CD4-positive, alpha-beta T cell treated with Interleukin-1 beta for 1 hour (primary cell): ENCODE results near the gene PDE1C.

Experiments used
- DNase-seq, 2 donors: peaks; one replicate each; pipeline ENCODE4 v3.0.0-alpha.2; 2020 to 2022

PDE1C gene

GRCh38 chr7:31935124-31936054, 134.8 kb downstream of the PDE1C start:
- DNase-seq, result no peak

GRCh38 chr7:31934551-31934950, 135.7 kb downstream of the PDE1C start:
- DNase-seq, result no peak

GRCh38 chr7:31933481-31933880, 136.7 kb downstream of the PDE1C start:
- no peak for DNase-seq

GRCh38 chr7:31926991-31927584, 143.1 kb downstream of the PDE1C start:
- DNase-seq, result no peak

- no peak for DNase-seq
Observed at GRCh38 chr7:31925753-31926454, 144.3 kb downstream of the PDE1C start.

GRCh38 chr7:31924251-31924650, 146.0 kb downstream of the PDE1C start:
- no peak for DNase-seq

GRCh38 chr7:31922848-31923247, 147.4 kb downstream of the PDE1C start:
- no peak for DNase-seq

- DNase-seq, result no peak
Observed at GRCh38 chr7:31921047-31921446, 149.2 kb downstream of the PDE1C start.

GRCh38 chr7:31919678-31920369, 150.4 kb downstream of the PDE1C start:
- DNase-seq, result no peak

GRCh38 chr7:31918706-31919393, 151.4 kb downstream of the PDE1C start:
- no peak for DNase-seq

- DNase-seq, result no peak
Observed at GRCh38 chr7:31917256-31917655, 153.0 kb downstream of the PDE1C start.

- DNase-seq, result no peak
Observed at GRCh38 chr7:31910191-31910590, 160.0 kb downstream of the PDE1C start.

GRCh38 chr7:31906479-31907171, 163.6 kb downstream of the PDE1C start:
- no peak for DNase-seq

GRCh38 chr7:31903962-31904361, 166.2 kb downstream of the PDE1C start:
- DNase-seq, result no peak

GRCh38 chr7:31899356-31899927, 170.8 kb downstream of the PDE1C start:
- DNase-seq, result no peak

- DNase-seq, result no peak
Observed at GRCh38 chr7:31896925-31897324, 173.3 kb downstream of the PDE1C start.

- DNase-seq, result no peak
Observed at GRCh38 chr7:31894308-31894707, 175.9 kb downstream of the PDE1C start.

GRCh38 chr7:31893365-31893764, 176.8 kb downstream of the PDE1C start:
- DNase-seq, result no peak

GRCh38 chr7:31892099-31892829, 177.9 kb downstream of the PDE1C start:
- no peak for DNase-seq

- DNase-seq, result no peak
Observed at GRCh38 chr7:31890766-31891165, 179.4 kb downstream of the PDE1C start.

GRCh38 chr7:31890198-31890597, 180.0 kb downstream of the PDE1C start:
- peak in 1 of 2 donors; percentile 7 for DNase-seq
